Kidney (tissue), 22 donors: Measurements from ENCODE around the gene CRTC1. TPM values are rescaled to one million over a fixed set of nuclear protein-coding genes. Genes with fewer than 3 reads are reported as not detected.

Source experiments
- DNase-seq, 5 donors: peaks; one replicate each; pipeline ENCODE4 v3.0.0-alpha.2; 2013 to 2020
- FAIRE-seq: peaks from 2 replicates; lab custom pipeline; 2012; peaks lifted over from hg19 to GRCh38; lab: Jason Lieb, UNC
- H3K27ac ChIP-seq, 2 donors: one replicate each; pipeline ENCODE4 v1.7.0; 2013; ENCODE audit warnings: low read depth in 2 of 2, low read length in 2 of 2, inconsistent platforms in 1 of 2
- H3K27me3 ChIP-seq: one replicate; pipeline ENCODE4 v1.7.1; 2013; ENCODE audit warnings: low read length, inconsistent platforms; ENCODE audit not compliant: control insufficient read depth, insufficient read depth
- H3K36me3 ChIP-seq, 3 donors: one replicate each; pipeline versions ENCODE4 v1.7.0 to v1.7.1; 2013; ENCODE audit warnings: low read length in 3 of 3, control low read depth in 1 of 3, inconsistent platforms in 1 of 3; ENCODE audit not compliant: insufficient read depth in 3 of 3, control insufficient read depth in 2 of 3
- H3K4me1 ChIP-seq, 3 donors: one replicate each; pipeline versions ENCODE4 v1.7.0 to v1.7.1; 2013; ENCODE audit warnings: low read length in 3 of 3, inconsistent platforms in 1 of 3, low read depth in 1 of 3; ENCODE audit not compliant: control insufficient read depth in 2 of 3, insufficient read depth in 2 of 3
- H3K4me3 ChIP-seq, 3 donors: one replicate each; pipeline versions ENCODE4 v1.7.0 to v1.8.1; 2013; ENCODE audit warnings: low read length in 3 of 3, control low read depth in 1 of 3, inconsistent platforms in 1 of 3
- H3K9ac ChIP-seq, 3 donors: one replicate each; pipeline versions ENCODE4 v1.7.0 to v1.7.1; 2013; ENCODE audit warnings: low read length in 3 of 3, control low read depth in 1 of 3, inconsistent platforms in 1 of 3
- H3K9me3 ChIP-seq, 3 donors: one replicate each; pipeline versions ENCODE4 v1.7.0 to v1.7.1; 2013; ENCODE audit warnings: low read length in 3 of 3, control low read depth in 1 of 3, inconsistent platforms in 1 of 3; ENCODE audit not compliant: control insufficient read depth in 2 of 3, insufficient read depth in 1 of 3
- CTCF ChIP-seq: IDR thresholded peaks from 3 replicates; pipeline ENCODE4 v1.5.1; 2012; ENCODE audit warnings: mild to moderate bottlenecking, moderate library complexity, borderline replicate concordance; ENCODE audit not compliant: insufficient read depth; ENCODE audit errors: extremely low read depth
- intact Hi-C: fragments of 100-400 bp; cut with DNase I; formaldehyde crosslinking; loops from one replicate; pipeline ENCODE4 v1.11.1; 2022
- long read RNA-seq, 10 donors: library from polyadenylated mRNA in 1 of 10; unstranded in 1 of 10; transcript quantifications; one replicate each; pipeline ENCODE4 v2.0.0 and lab custom pipeline, GENCODE V29; 2021 to 2026
- polyA plus RNA-seq: library from polyadenylated mRNA; stranded (reverse); fragments of 350-450 nt; fragmentation: Illumina TruSeq; extraction: RNeasy Lipid Tissue Mini Kit (QIAGEN cat#74804); gene quantifications from one replicate; pipeline ENCODE4 v1.2.3, GENCODE V29; 2014; ENCODE audit warnings: low read depth, low replicate concordance; ENCODE audit not compliant: insufficient read depth
- total RNA-seq: library from RNA; stranded (reverse); fragmentation: NEBNext Ultra II Directional; extraction: Animal tissue kit (Norgen Biotek cat#: 25700); gene quantifications from one replicate; pipeline ENCODE4 v1.2.1, GENCODE V29; 2021
- donor health status: control.
- donor health status: control.
- donor health status: control.
- donor health status: control.
- donor health status: control.
- donor health status: DM: yes; HTN: yes; CAD: no.
- donor health status: Normal renal cell carcinoma (clear cell type).

The CRTC1 gene
- 26.8 TPM for total RNA-seq
- 10.9 TPM for polyA plus RNA-seq
- long read RNA-seq, donor 1, partial matches to known transcripts: 6 of 6 reads
- long read RNA-seq, donor 1, other reads (novel, unspliced or antisense): 0 of 6 reads
- long read RNA-seq, donor 2: 0 reads
- long read RNA-seq, donor 3, partial matches to known transcripts: 5 of 5 reads
- long read RNA-seq, donor 3, other reads (novel, unspliced or antisense): 0 of 5 reads
- long read RNA-seq, donor 4, transcript CRTC1-201 (14 exons, 2,501 nt): major isoform, 5 of 11 reads
- long read RNA-seq, donor 4, partial matches to known transcripts: 6 of 11 reads
- long read RNA-seq, donor 4, other reads (novel, unspliced or antisense): 0 of 11 reads
- long read RNA-seq, donor 5: 0 reads
- long read RNA-seq, donor 6: 0 reads
- long read RNA-seq, donor 7, partial matches to known transcripts: 14 of 40 reads
- long read RNA-seq, donor 7, other reads (novel, unspliced or antisense): 24 of 40 reads
- long read RNA-seq, donor 8, partial matches to known transcripts: 5 of 6 reads
- long read RNA-seq, donor 8, other reads (novel, unspliced or antisense): 0 of 6 reads
- long read RNA-seq, donor 9, partial matches to known transcripts: 0 of 2 reads
- long read RNA-seq, donor 9, other reads (novel, unspliced or antisense): 0 of 2 reads
- long read RNA-seq, donor 10, partial matches to known transcripts: 5 of 5 reads
- long read RNA-seq, donor 10, other reads (novel, unspliced or antisense): 0 of 5 reads

GRCh38 chr19:18683109-18683957, at the start of gene CRTC1:
CRTC1 (plus strand) TSS chr19:18683680; CDS start chr19:18683703, 23 bp downstream.
- FAIRE-seq: no peak
- intact Hi-C loops: no loop called here

GRCh38 chr19:18634612-18635297, 48.7 kb upstream of the CRTC1 start:
- FAIRE-seq (no peak), DNase-seq (no peak)
- no peak for TF ChIP-seq CTCF
- H3K4me1 ChIP-seq: peaks cover 0 to 7% (median 0%) of the 10 kb centered on the region in 3 donors
- H3K27ac ChIP-seq: no peak overlapping the region
- H3K27me3 ChIP-seq: no peaks in the 10 kb centered on the region
- intact Hi-C loops: no loop called here
- H3K4me3 ChIP-seq: no peak overlapping the region
- no peaks in the 10 kb centered on the region for H3K9me3 ChIP-seq
- H3K36me3 ChIP-seq: no peaks in the 10 kb centered on the region
- no peak overlapping the region for H3K9ac ChIP-seq

More at GRCh38 chr19:18683109-18683957, at the start of gene CRTC1:
- peak; percentile 92 to 98 (median 95) for DNase-seq
- no peaks in the 10 kb centered on the region for H3K27me3 ChIP-seq
- peak within 1 kb of the TSS; percentile 83 to 86 (median 83) for H3K4me3 ChIP-seq
- H3K9ac ChIP-seq: peak within 1 kb of the TSS; percentile 52 to 77 (median 73)
- H3K27ac ChIP-seq: peak within 1 kb of the TSS; percentile 78 to 84
- TF ChIP-seq CTCF: no peak
- no peaks in the 10 kb centered on the region for H3K36me3 ChIP-seq
- H3K9me3 ChIP-seq: no peaks in the 10 kb centered on the region
- H3K4me1 ChIP-seq: peaks cover 0 to 19% (median 0%) of the 10 kb centered on the region in 3 donors

- peaks cover 0 to 7% (median 0%) of the 10 kb centered on the region in 3 donors for H3K4me1 ChIP-seq
- H3K9ac ChIP-seq: no peak overlapping the region
- no peak overlapping the region for H3K27ac ChIP-seq
- FAIRE-seq: no peak
- no peaks in the 10 kb centered on the region for H3K27me3 ChIP-seq
- no peak for DNase-seq
- intact Hi-C loops: no loop called here
- H3K36me3 ChIP-seq: no peaks in the 10 kb centered on the region
- TF ChIP-seq CTCF: no peak
- no peaks in the 10 kb centered on the region for H3K9me3 ChIP-seq
- no peak overlapping the region for H3K4me3 ChIP-seq
These were observed 47.7 kb upstream of the CRTC1 start for GRCh38 chr19:18635831-18636182.
